A549 treated with GW870086 at 1 μM for 4 hours (cell line): Measurements from ENCODE around the gene SPTA1. TPM values are rescaled to one million over a fixed set of nuclear protein-coding genes. Genes with fewer than 3 reads are reported as not detected.

Source experiments
- total RNA-seq: library from RNA; stranded (reverse); fragments of 200-300 nt; extraction: Qiagen RNA extraction; gene quantifications from 5 replicates; pipeline ENCODE4 v1.2.3, GENCODE V29; 2022; ENCODE audit warnings: low read depth

The SPTA1 gene
- total RNA-seq = not detected in 5 replicates

GRCh38 chr1:158686111-158687009 is at the start of gene SPTA1:
TSS of gene SPTA1 (minus strand) at chr1:158686715. CDS start at chr1:158686517, 198 bp downstream.

GRCh38 chr1:158720620-158721019 is 34.1 kb upstream of the SPTA1 start, which contains the start of gene OR6K3:
TSS of gene OR6K3 (minus strand) at chr1:158720720. CDS start at chr1:158718115, 2,605 bp downstream.

GRCh38 chr1:158700552-158700951 is 14.0 kb upstream of the SPTA1 start, which contains the start of gene OR6K2:
TSS of gene OR6K2 (minus strand) at chr1:158700652. CDS start at chr1:158700652, 0 bp downstream.

GRCh38 chr1:158604968-158605367 is 81.5 kb downstream of the SPTA1 start, which contains the start of gene OR10Z1:
TSS of gene OR10Z1 (plus strand) at chr1:158605268. CDS start at chr1:158606439, 1,171 bp downstream.

GRCh38 chr1:158579733-158580132 is 106.8 kb downstream of the SPTA1 start, which contains the start of gene OR10X1:
TSS of gene OR10X1 (minus strand) at chr1:158579899. CDS start at chr1:158579899, 0 bp downstream.

GRCh38 chr1:158570480-158570879 is 116.0 kb downstream of the SPTA1 start, which contains the start of gene OR6P1:
TSS of gene OR6P1 (minus strand) at chr1:158570580. CDS start at chr1:158563604, 6,976 bp downstream.

Other genes with a start within 250 kb of the SPTA1 start
- not detected in 5 replicates for gene OR10K1, start 224.9 kb downstream of the SPTA1 start, total RNA-seq
- gene OR10R2, start 214.5 kb downstream of the SPTA1 start, total RNA-seq = not detected in 5 replicates
- gene OR6Y1, start 132.3 kb downstream of the SPTA1 start, total RNA-seq = not detected in 5 replicates
- gene OR6P1, start 116.1 kb downstream of the SPTA1 start, total RNA-seq = not detected in 5 replicates
- not detected in 5 replicates for gene OR10X1, start 106.8 kb downstream of the SPTA1 start, total RNA-seq
- not detected in 5 replicates for gene OR10Z1, start 81.4 kb downstream of the SPTA1 start, total RNA-seq
- not detected in 5 replicates for gene OR6K2, start 13.9 kb upstream of the SPTA1 start, total RNA-seq
- not detected in 5 replicates for gene OR6K3, start 34.0 kb upstream of the SPTA1 start, total RNA-seq
- gene OR6K6, start 68.0 kb upstream of the SPTA1 start, total RNA-seq = not detected in 5 replicates
- gene OR6N1, start 85.5 kb upstream of the SPTA1 start, total RNA-seq = not detected in 5 replicates
- not detected in 5 replicates for gene OR6N2, start 94.5 kb upstream of the SPTA1 start, total RNA-seq
- gene MNDA, start 144.6 kb upstream of the SPTA1 start, total RNA-seq = not detected in 5 replicates
- gene PYHIN1, start 244.8 kb upstream of the SPTA1 start, total RNA-seq = not detected in 5 replicates